ENCODE measurements around the gene DYSF.

Gene DYSF

DNA sequence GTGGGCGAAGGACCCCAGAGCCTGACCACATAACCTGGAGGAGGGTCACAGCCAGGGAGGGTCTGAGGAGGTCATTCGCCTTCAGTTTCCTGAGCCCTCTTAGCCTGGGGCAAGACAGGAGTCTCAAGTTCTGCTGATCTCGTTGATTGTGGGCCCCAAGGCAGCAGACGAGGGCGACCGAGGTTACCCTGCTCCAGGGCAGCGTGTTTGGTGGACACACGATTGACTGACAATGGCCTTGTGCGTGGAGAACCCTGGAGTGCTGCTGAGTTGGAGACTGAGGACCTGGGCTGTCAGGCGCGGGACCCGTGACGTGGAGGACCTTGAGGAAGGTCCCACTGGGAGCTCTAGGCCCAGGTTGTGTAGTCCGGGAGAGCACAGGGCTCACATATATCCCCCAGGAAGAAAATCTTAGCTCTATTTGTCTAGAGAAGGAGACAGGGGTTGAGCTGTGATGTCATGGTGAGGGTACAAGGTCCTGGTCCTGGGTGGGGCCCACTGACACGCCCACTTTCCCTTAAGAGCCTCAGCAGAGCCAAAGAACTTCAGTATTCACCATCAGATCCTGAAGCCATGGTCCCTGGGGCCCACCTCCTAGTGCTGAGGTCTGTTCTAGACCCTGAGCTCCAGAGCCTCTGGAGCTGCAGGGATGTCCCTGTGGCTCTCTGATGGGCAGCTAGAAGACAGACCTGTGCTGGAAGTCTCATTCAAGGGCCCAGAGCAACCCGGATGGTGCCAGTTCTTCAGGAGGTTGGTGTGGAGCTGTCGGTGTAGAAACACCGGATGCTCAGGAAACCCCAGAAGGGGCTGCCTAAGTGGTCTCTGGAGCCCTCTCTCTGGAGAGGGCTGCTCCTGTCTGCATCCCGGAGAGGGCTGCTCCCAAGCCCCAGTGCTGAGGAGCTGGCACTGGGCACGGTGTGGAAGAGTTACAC, 53.1 kb downstream of the DYSF start:
- no peaks in the 10 kb centered on the region for H3K27me3 ChIP-seq (ENCODE audit: low read depth)
- in situ Hi-C loops (cut with MboI; ENCODE audit: low sequenced_read_pairs), result loop anchor here (5.0 kb wide), 2 partner anchors 204 to 354 kb away; no protein-coding TSS in a partner anchor
- no peaks in the 10 kb centered on the region for H3K4me1 ChIP-seq
- H3K36me3 ChIP-seq (replicated peaks), result no peaks in the 10 kb centered on the region
- no peak overlapping the region for H3K4me3 ChIP-seq
- no peaks in the 10 kb centered on the region for H3K9me3 ChIP-seq
- DNase-seq (ENCODE audit: low spot score in 2 of 2), result no peak

DNA sequence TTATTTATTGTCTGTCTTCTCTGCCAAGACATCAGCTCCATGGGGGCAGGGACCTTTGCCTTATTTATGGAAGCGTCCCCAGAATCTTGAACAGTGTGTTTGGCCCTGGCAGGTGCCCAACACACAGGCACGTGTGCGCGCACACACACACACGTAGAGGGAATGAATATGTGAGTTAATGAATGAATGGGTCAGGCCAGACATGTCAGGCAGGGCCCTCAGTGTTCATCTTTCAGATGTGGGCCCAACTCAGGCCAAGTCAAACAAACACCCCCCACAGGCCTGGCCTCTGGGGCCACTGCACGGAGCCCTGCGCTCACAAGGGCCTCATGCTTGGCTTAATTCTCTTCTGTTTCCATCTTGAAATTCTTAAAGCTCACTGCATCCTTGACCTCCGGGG, 54.1 kb downstream of the DYSF start:
- Histone ChIP-seq H3K27me3 (ENCODE audit: low read depth) (no peaks in the 10 kb centered on the region), H3K4me1 (no peaks in the 10 kb centered on the region), H3K4me3 (no peak overlapping the region), H3K9me3 (no peaks in the 10 kb centered on the region), H3K36me3 (replicated peaks) (no peaks in the 10 kb centered on the region)
- in situ Hi-C loops (cut with MboI; ENCODE audit: low sequenced_read_pairs), result loop anchor here (5.0 kb wide), 2 partner anchors 205 to 355 kb away; no protein-coding TSS in a partner anchor
- no peak for DNase-seq (ENCODE audit: low spot score in 2 of 2)

DNA sequence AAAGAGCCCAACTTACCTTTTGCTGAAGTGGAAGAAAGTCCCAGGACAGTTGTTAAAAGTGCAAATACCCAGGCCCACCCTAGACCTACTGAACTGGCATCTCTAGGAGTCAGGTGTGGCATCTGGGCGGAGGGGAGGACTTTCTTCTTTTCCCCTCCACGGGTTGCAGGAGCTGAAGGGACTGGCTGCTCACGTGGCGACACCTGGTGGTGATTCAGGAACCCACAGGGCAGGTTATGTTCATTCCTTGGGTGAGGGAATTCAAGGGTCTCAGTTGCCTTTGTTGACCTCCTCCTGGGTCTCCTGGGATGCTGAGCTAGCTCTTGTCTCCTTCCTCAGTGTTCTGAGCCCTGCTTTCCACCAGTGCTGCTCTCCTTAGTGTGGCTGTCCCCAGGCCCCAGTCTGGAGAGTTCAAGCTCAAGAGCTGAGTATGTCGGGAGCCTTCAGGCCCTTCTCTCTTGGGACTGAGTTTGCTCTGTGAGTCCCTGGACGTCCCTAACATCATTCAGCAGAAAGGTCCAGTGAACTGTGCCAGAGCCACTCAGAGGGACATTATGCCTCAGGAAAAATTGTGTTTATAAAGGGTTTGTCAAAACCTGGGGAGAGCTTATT, 56.9 kb downstream of the DYSF start:
- Histone ChIP-seq H3K9me3 (no peaks in the 10 kb centered on the region), H3K4me1 (no peaks in the 10 kb centered on the region), H3K36me3 (replicated peaks) (no peaks in the 10 kb centered on the region), H3K27me3 (ENCODE audit: low read depth) (no peaks in the 10 kb centered on the region; the same call in 1 of the 2 replicates), H3K4me3 (no peak overlapping the region)
- in situ Hi-C loops (cut with MboI; ENCODE audit: low sequenced_read_pairs), result no loop called here
- peak; percentile 50 to 86 for DNase-seq (ENCODE audit: low spot score in 2 of 2)

DNA sequence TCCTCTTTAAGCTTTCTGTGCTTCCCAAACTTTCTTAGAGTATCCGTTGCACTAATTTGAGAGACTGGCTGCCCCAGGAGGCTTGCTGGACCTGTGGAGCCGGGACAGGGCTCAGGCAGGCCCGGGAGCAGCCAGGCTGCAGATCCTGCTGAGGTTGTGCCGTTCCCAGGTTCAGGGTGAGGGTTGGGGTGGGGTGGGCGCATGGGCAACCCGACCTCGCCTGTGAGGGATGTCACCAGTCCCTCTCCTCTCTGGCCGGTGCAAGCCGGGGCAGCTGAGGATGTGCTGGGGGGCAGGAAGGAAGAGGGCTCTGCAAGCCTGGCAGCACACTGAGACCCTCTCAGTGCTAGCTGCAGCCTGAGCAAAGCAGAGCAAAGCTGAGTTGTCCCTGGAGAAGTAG, 57.6 kb downstream of the DYSF start:
- in situ Hi-C loops (cut with MboI; ENCODE audit: low sequenced_read_pairs), result no loop called here
- Histone ChIP-seq H3K4me1 (no peaks in the 10 kb centered on the region), H3K27me3 (ENCODE audit: low read depth) (no peaks in the 10 kb centered on the region; the same call in 1 of the 2 replicates), H3K36me3 (replicated peaks) (no peaks in the 10 kb centered on the region), H3K4me3 (no peak overlapping the region), H3K9me3 (no peaks in the 10 kb centered on the region)
- no peak for DNase-seq (ENCODE audit: low spot score in 2 of 2)

DNA sequence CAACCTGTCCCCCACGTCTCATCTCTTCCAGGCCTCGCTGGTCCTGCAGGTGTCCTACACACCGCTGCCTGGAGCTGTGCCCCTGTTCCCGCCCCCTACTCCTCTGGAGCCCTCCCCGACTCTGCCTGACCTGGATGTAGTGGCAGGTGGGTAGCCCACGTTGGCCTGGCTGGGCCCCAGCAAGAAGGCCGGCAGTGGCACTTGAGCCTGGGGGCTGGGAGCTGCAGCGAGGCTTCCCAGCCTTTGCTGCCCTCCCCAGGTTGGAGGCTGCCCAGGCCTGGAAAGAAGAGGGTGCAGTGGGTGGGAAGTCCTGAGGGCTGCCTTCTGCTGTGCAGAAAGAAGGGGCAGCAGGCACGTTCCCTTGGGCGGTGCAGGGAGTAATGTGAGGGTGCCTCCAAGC, 58.4 kb downstream of the DYSF start:
- no peak overlapping the region for H3K4me3 ChIP-seq
- in situ Hi-C loops (cut with MboI; ENCODE audit: low sequenced_read_pairs), result no loop called here
- DNase-seq (ENCODE audit: low spot score in 2 of 2), result no peak

DNA sequence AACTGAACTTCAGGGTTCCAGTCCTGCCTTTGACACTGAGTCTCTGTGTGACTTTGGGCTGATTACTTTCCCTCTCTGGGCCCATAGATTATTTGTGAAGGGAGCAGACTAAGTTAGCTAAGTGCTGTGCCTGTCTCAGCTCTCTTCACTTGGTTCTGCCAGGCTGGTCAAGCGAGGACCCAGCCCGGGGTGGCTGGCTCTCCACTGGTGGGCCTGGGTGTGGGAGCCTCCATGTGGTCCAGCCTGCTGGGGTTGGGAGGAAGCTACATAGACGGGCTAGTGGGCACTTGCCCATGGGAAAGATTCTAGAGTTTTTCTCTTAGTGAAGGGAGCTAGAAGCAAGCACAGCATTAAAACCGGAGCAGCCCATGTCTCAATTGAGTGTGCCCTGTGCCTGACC, 59.0 kb downstream of the DYSF start:
- H3K36me3 ChIP-seq (replicated peaks), result no peaks in the 10 kb centered on the region
- peaks cover 5% of the 10 kb centered on the region; the same call in 1 of the 2 replicates for H3K27me3 ChIP-seq (ENCODE audit: low read depth)
- in situ Hi-C loops (cut with MboI; ENCODE audit: low sequenced_read_pairs), result no loop called here
- H3K9me3 ChIP-seq, result no peaks in the 10 kb centered on the region
- H3K4me3 ChIP-seq, result no peak overlapping the region
- H3K4me1 ChIP-seq, result no peaks in the 10 kb centered on the region
- DNase-seq (ENCODE audit: low spot score in 2 of 2), result no peak

More for the DNA sequence above, 58.4 kb downstream of the DYSF start:
- Histone ChIP-seq H3K36me3 (replicated peaks) (no peaks in the 10 kb centered on the region), H3K9me3 (no peaks in the 10 kb centered on the region), H3K4me1 (no peaks in the 10 kb centered on the region), H3K27me3 (ENCODE audit: low read depth) (peaks cover 4% of the 10 kb centered on the region; the same call in 1 of the 2 replicates)

DNA sequence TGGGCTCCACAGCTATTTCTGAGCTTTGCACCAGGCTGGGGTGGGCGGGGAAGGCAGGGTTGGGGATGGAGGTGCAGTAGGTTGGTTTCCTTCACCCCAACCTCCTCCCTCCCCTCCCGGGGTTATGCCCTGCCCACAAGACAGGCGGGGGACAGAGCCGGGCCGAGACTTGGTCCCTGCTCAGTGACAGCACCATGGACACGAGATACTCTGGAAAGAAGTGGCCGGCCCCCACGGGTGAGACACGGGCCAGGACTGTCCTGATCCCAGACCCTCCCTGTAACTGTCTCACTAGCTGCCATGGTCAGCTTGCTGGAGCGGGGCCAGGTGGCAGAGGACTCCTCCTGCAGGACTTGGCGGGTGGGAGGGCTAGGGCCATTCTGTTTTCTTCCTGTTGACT, 59.7 kb downstream of the DYSF start:
- Histone ChIP-seq H3K4me1 (no peaks in the 10 kb centered on the region), H3K36me3 (replicated peaks) (no peaks in the 10 kb centered on the region), H3K4me3 (no peak overlapping the region), H3K27me3 (ENCODE audit: low read depth) (peaks cover 8% of the 10 kb centered on the region; the same call in 1 of the 2 replicates), H3K9me3 (no peaks in the 10 kb centered on the region)
- no peak for DNase-seq (ENCODE audit: low spot score in 2 of 2)
- in situ Hi-C loops (cut with MboI; ENCODE audit: low sequenced_read_pairs), result no loop called here

DNA sequence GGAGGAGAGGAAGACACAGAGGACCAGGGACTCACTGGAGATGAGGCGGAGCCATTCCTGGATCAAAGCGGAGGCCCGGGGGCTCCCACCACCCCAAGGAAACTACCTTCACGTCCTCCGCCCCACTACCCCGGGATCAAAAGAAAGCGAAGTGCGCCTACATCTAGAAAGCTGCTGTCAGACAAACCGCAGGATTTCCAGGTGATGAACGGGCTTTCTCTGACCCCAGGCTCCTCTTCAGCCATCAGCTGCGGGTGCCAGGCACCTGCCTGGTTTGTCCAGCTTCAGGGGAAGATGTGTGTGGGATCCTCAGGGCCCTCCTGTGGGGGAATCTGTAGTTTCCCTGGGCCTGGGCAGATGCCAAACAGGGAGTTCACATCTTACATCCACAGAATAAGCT, 60.4 kb downstream of the DYSF start:
- Histone ChIP-seq H3K27me3 (ENCODE audit: low read depth) (peaks cover 8% of the 10 kb centered on the region; the same call in 1 of the 2 replicates), H3K4me3 (no peak overlapping the region), H3K36me3 (replicated peaks) (no peaks in the 10 kb centered on the region), H3K9me3 (no peaks in the 10 kb centered on the region), H3K4me1 (no peaks in the 10 kb centered on the region)
- in situ Hi-C loops (cut with MboI; ENCODE audit: low sequenced_read_pairs), result no loop called here
- no peak for DNase-seq (ENCODE audit: low spot score in 2 of 2)

DNA sequence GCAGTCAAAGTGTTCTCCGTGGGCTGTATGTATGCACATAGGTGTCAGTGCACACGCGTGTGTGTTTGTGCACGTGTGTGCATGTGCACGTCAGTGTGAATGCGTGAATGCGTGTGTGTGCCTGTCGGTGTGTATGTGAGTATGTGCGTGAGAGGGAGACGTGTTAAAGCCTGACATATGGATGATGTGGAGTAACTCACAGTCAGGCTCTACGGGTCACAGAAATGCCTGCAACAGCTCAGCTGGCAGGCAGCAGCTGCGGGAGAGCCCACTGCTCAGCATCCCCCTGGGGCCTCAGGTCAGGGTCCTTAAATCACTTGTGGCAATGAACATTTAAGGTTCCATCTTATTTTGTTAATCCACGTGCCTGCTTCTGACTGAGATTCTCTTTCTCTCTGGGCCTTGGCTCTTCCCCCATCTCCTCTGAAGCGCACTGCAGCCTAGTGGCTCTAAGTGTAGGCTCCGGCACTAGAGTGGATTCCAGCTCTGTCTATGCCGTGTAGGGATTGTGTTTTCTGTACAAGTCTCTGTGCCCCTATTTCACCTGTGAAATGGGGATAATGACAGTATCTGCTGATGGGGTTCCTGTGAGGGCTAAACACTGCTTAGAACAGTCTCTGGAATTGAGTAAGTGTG, 63.0 kb downstream of the DYSF start:
- no peak overlapping the region for H3K4me3 ChIP-seq
- H3K36me3 ChIP-seq (replicated peaks), result no peaks in the 10 kb centered on the region
- in situ Hi-C loops (cut with MboI; ENCODE audit: low sequenced_read_pairs), result no loop called here
- H3K4me1 ChIP-seq, result no peaks in the 10 kb centered on the region
- no peaks in the 10 kb centered on the region for H3K9me3 ChIP-seq
- no peak for DNase-seq (ENCODE audit: low spot score in 2 of 2)
- peaks cover 8% of the 10 kb centered on the region; the same call in 1 of the 2 replicates for H3K27me3 ChIP-seq (ENCODE audit: low read depth)

DNA sequence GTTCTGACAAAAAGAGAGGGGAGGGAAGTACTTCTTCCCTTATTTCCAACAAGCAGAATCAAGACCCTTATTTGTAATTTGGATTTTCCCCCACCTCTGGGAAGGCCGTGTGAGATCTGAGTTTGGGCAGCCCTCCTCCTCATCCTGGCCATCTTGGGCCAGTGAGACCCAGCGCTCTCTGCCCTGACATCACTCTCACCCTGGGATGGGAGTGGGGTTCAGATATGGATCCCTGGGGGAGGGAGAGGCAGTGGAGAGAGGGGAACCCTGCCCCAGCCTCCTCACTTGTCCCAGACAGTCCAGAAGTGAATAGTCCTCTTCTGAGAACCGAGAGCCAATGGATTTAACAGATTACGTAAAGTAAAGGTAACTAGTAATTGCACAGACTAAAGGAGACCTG, 64.5 kb downstream of the DYSF start:
- no peak overlapping the region for H3K4me3 ChIP-seq
- H3K9me3 ChIP-seq, result no peaks in the 10 kb centered on the region
- no peaks in the 10 kb centered on the region for H3K36me3 ChIP-seq (replicated peaks)
- in situ Hi-C loops (cut with MboI; ENCODE audit: low sequenced_read_pairs), result no loop called here
- no peaks in the 10 kb centered on the region for H3K4me1 ChIP-seq
- peaks cover 8% of the 10 kb centered on the region; the same call in 1 of the 2 replicates for H3K27me3 ChIP-seq (ENCODE audit: low read depth)
- DNase-seq (ENCODE audit: low spot score in 2 of 2), result no peak

DNA sequence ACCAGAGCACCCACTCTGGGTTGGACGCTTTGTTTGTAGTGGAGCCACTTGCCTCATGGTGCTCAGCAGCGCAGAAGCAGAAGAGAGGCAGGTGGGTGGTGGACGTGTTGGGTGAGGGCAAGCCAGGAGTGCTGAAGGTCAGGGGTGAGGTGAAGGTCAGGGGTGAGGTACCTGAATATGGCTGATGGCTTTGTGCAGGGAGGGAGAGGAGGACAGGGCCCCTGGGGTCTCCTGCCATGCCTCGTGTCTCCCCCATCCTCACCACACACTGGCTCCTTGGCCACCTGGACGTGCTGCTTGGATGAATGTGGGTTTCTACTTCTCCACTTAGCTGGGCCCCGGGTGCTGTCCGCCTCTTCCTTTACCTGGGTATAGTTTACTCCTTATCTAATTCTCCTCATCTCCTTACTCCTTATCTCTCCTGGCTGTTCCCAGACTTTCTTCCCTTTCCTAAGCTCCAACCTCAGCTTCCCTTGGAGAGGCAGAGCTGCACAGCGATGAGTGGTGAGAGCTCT, 68.1 kb downstream of the DYSF start:
- no peak for DNase-seq (ENCODE audit: low spot score in 2 of 2)
- no peaks in the 10 kb centered on the region for H3K4me1 ChIP-seq
- no peaks in the 10 kb centered on the region for H3K9me3 ChIP-seq
- in situ Hi-C loops (cut with MboI; ENCODE audit: low sequenced_read_pairs), result no loop called here
- no peaks in the 10 kb centered on the region for H3K36me3 ChIP-seq (replicated peaks)
- H3K4me3 ChIP-seq, result no peak overlapping the region
- peaks cover 9% of the 10 kb centered on the region; the same call in 1 of the 2 replicates for H3K27me3 ChIP-seq (ENCODE audit: low read depth)

DNA sequence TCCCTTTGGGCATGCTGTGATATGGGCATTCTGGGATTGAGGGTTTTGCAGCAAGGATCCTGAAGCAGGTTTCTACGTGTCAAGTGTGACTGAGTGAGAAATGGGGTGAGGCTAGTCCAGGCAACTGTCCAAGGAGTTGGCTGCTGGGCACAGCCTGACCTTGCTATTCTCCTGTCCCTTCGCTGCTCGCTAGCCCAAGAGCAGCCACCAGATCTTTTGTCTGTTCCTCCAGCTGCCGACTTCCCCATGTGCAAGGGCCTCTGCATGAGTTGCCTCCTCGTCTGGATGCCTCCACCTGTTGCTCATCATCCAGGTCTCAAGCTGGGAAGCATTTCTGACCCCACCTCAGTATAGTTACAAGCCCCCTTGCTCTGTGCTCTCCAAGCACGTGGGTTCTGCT, 71.1 kb downstream of the DYSF start:
- in situ Hi-C loops (cut with MboI; ENCODE audit: low sequenced_read_pairs), result no loop called here
- Histone ChIP-seq H3K9me3 (no peaks in the 10 kb centered on the region), H3K4me3 (no peak overlapping the region), H3K27me3 (ENCODE audit: low read depth) (peaks cover 12% of the 10 kb centered on the region), H3K36me3 (replicated peaks) (no peaks in the 10 kb centered on the region), H3K4me1 (no peaks in the 10 kb centered on the region)
- no peak for DNase-seq (ENCODE audit: low spot score in 2 of 2)

DNA sequence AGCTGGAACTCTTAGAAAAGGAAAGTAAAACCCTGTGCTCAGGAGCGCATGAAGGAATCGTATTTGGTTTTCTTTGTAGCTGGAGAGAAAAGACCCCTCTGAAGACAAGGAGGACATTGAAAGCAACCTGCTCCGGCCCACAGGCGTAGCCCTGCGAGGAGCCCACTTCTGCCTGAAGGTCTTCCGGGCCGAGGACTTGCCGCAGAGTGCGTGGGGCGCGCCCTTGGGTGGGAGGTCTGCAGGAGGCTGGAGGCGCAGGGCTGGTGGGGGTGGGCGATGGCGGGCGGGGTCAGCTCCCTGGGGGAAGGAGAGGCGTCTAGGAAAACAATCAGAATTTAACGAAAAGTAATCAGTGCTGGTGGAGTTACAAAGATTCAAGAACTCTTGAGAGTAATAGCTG, 72.8 kb downstream of the DYSF start:
- Histone ChIP-seq H3K9me3 (no peaks in the 10 kb centered on the region), H3K36me3 (replicated peaks) (no peaks in the 10 kb centered on the region), H3K4me3 (no peak overlapping the region), H3K27me3 (ENCODE audit: low read depth) (peaks cover 15% of the 10 kb centered on the region), H3K4me1 (no peaks in the 10 kb centered on the region)
- in situ Hi-C loops (cut with MboI; ENCODE audit: low sequenced_read_pairs), result loop anchor here (25.0 kb wide), 2 partner anchors 1061 to 1336 kb away; no protein-coding TSS in a partner anchor
- DNase-seq (ENCODE audit: low spot score in 2 of 2), result no peak

Measured in HAP-1 (cell line).